RWPE2 (cell line): ENCODE measurements around the gene SSTR3.

Experiments used
- ATAC-seq: fragments of 200-7000 bp; cut with Tn5 transposase; 3 replicates; pipeline ENCODE4 v1.9.1; 2021; ENCODE audit warnings: low read depth
- DNase-seq: peaks from one replicate; pipeline ENCODE4 v3.0.0-alpha.2; 2020; ENCODE audit warnings: low spot score
- H3K27ac ChIP-seq: fragments of 450-650 bp; 2 replicates; pipeline ENCODE4 v1.5.1; 2017; ENCODE audit warnings: mild to moderate bottlenecking; ENCODE audit not compliant: poor library complexity, severe bottlenecking
- H3K27me3 ChIP-seq: fragments of 250-450 bp; sonication (Bioruptor Pico); 2 replicates; pipeline ENCODE4 v1.5.1; 2021; ENCODE audit warnings: mild to moderate bottlenecking, moderate library complexity; ENCODE audit not compliant: insufficient read depth, poor library complexity, severe bottlenecking
- H3K36me3 ChIP-seq: fragments of 250-450 bp; sonication (Bioruptor Pico); 2 replicates; pipeline ENCODE4 v1.5.1; 2020; ENCODE audit warnings: low read depth, mild to moderate bottlenecking, moderate library complexity
- H3K4me1 ChIP-seq: fragments of 250-450 bp; sonication (Bioruptor Pico); 2 replicates; pipeline ENCODE4 v1.5.1; 2021; ENCODE audit warnings: mild to moderate bottlenecking, moderate library complexity; ENCODE audit not compliant: insufficient read depth, poor library complexity, severe bottlenecking
- H3K4me3 ChIP-seq: fragments of 250-450 bp; sonication (Bioruptor Pico); 2 replicates; pipeline ENCODE4 v1.5.1; 2021; ENCODE audit warnings: mild to moderate bottlenecking, moderate library complexity; ENCODE audit not compliant: severe bottlenecking
- H3K9me3 ChIP-seq: fragments of 250-450 bp; sonication (Bioruptor Pico); 2 replicates; pipeline ENCODE4 v1.5.1; 2021; ENCODE audit warnings: mild to moderate bottlenecking, moderate library complexity; ENCODE audit not compliant: severe bottlenecking
- TF ChIP-seq, protein P1 (sequence below): fragments of 450-650 bp; IDR thresholded peaks from one replicate; pipeline ENCODE4 v1.5.1; 2017; ENCODE audit warnings: mild to moderate bottlenecking, moderate library complexity; ENCODE audit not compliant: poor library complexity, severe bottlenecking

SSTR3 gene

DNA sequence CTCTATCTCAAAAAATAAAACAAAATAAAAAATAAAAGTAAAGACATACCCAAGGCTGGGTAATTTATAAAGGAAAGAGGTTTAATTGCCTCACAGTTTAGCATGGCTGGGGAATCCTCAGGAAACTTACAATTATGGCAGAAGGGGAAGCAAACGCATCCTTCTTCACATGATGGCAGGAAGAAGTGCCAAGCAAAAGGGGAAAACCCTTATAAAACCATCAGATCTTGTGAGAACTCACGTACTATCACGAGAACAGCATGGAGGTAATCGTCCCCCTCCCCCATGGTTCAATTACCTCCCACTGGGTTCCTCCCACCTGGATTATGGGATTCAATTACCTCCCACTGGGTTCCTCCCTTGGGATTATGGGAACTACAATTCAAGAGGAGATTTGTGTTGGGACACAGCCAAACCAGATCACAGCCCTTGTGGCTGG is 8.3 kb upstream of the SSTR3 start:
- Histone ChIP-seq H3K36me3 (peaks cover 10% of the 10 kb centered on the region; the same call in 1 of the 2 replicates), H3K27me3 (no peaks in the 10 kb centered on the region), H3K9me3 (no peaks in the 10 kb centered on the region), H3K4me3 (no peak overlapping the region), H3K27ac (no peak overlapping the region), H3K4me1 (no peaks in the 10 kb centered on the region)
- TF ChIP-seq, protein P1, sequence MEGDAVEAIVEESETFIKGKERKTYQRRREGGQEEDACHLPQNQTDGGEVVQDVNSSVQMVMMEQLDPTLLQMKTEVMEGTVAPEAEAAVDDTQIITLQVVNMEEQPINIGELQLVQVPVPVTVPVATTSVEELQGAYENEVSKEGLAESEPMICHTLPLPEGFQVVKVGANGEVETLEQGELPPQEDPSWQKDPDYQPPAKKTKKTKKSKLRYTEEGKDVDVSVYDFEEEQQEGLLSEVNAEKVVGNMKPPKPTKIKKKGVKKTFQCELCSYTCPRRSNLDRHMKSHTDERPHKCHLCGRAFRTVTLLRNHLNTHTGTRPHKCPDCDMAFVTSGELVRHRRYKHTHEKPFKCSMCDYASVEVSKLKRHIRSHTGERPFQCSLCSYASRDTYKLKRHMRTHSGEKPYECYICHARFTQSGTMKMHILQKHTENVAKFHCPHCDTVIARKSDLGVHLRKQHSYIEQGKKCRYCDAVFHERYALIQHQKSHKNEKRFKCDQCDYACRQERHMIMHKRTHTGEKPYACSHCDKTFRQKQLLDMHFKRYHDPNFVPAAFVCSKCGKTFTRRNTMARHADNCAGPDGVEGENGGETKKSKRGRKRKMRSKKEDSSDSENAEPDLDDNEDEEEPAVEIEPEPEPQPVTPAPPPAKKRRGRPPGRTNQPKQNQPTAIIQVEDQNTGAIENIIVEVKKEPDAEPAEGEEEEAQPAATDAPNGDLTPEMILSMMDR: no peak
- DNase-seq (no peak), ATAC-seq (no peak)

DNA sequence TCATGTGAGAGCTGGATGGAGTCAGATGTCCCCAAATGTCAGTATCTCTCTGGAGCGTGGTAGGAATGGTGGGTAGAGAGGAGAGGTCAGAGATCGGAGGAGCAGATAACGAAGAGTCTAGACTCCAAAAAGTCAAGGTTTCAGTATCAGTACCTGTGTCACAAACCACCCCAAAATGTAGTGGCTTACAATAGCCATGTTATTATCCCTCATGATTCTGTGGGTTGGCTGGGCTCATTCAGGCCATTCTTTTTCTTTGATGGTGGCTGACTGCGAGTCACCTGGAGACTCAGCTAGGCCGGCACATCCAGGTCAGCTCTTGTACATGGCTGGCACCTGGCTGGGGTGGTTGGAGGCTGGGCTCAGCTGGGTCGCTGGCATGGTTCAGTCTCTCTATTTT is 7.3 kb upstream of the SSTR3 start:
- TF ChIP-seq, protein P1: no peak
- Histone ChIP-seq H3K36me3 (peaks cover 2% of the 10 kb centered on the region; the same call in 1 of the 2 replicates), H3K9me3 (no peaks in the 10 kb centered on the region), H3K27me3 (no peaks in the 10 kb centered on the region), H3K27ac (no peak overlapping the region), H3K4me3 (no peak overlapping the region), H3K4me1 (no peaks in the 10 kb centered on the region)
- ATAC-seq (no peak), DNase-seq (no peak)

DNA sequence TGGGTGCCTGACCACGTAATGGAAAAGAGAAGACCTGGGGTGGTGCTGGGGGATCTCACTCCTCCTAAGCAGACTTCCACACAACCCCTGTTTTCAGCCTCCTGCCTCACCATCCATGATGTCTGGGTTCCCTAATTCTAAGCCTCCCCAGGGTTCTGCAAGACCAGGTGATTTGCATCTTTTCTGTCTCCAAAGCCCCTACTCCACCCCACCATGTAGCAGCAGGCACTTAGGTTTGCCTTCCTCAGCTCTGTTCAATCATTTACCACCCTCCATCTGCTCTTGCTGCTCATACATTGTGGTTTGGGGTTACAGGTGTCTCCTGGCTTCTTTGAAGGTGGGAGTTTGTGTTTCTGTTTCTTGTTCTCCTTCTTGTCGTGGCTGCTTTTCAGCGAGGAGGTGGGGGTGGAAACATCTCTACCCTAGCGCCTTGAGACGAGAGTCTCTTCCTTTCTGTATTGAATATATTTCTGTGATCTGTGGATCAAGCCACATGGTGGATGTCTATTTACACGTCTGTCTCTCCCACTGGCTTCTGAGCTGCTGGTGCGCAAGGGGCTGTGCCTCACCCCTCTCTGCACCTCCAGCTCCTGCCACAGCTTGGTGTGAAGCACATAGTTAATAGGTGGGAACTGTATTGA is 6.6 kb upstream of the SSTR3 start:
- Histone ChIP-seq H3K4me3 (no peak overlapping the region), H3K27me3 (no peaks in the 10 kb centered on the region), H3K27ac (no peak overlapping the region), H3K9me3 (no peaks in the 10 kb centered on the region), H3K4me1 (no peaks in the 10 kb centered on the region), H3K36me3 (no peaks in the 10 kb centered on the region)
- DNase-seq: no peak
- no peak; the same call in 2 of the 3 replicates for ATAC-seq
- TF ChIP-seq, protein P1: no peak

DNA sequence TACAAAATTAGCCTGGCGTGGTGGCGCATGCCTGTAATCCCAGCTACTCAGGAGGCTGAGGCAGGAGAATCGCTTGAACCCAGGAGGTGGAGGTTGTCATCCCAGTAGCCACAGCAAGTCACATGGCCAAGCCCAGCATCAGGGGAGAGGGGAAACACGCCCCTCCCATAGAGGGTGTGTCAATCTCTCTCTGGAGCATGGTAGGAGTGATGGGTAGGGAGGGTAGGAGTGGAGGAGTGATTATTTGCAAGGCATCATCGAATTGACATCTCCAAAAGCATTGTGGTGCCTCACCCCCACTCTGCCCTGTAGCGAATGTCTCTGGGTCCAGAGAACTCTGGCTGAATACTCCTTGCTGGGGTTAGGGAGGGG is 6.1 kb upstream of the SSTR3 start:
- ATAC-seq (no peak), DNase-seq (no peak)
- Histone ChIP-seq H3K9me3 (no peaks in the 10 kb centered on the region), H3K4me1 (no peaks in the 10 kb centered on the region), H3K4me3 (no peak overlapping the region), H3K36me3 (no peaks in the 10 kb centered on the region), H3K27ac (no peak overlapping the region), H3K27me3 (no peaks in the 10 kb centered on the region)
- TF ChIP-seq, protein P1: no peak

DNA sequence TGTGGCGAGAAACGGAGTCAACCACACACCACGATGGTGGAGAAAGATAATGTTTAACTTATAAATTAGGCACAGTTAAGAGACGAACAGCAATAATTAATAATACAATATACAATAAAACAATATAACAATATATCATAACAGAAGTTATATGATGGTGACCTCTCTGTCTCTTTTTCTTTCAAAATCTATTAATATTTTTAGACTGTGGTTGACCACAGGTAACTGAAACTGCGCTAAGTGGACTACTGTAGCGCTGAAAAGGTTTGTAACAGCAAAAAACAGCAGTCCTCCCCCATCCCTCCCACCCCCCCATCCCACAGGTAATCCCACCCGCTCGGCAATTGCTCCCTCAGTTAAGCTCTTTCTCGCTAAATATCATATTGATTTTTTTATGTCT is 3.6 kb upstream of the SSTR3 start:
- H3K27me3 ChIP-seq: no peaks in the 10 kb centered on the region
- H3K4me1 ChIP-seq: no peaks in the 10 kb centered on the region
- TF ChIP-seq, protein P1: no peak
- ATAC-seq (no peak), DNase-seq (no peak)
- no peak overlapping the region for H3K27ac ChIP-seq
- no peaks in the 10 kb centered on the region for H3K36me3 ChIP-seq
- no peak overlapping the region for H3K4me3 ChIP-seq
- H3K9me3 ChIP-seq: no peaks in the 10 kb centered on the region
